ENCODE results near the gene MYO1C. TPM values are rescaled to one million over a fixed set of nuclear protein-coding genes. Genes with fewer than 3 reads are reported as not detected.

The MYO1C gene
- total RNA-seq, 1 donor: 267 TPM

DNA sequence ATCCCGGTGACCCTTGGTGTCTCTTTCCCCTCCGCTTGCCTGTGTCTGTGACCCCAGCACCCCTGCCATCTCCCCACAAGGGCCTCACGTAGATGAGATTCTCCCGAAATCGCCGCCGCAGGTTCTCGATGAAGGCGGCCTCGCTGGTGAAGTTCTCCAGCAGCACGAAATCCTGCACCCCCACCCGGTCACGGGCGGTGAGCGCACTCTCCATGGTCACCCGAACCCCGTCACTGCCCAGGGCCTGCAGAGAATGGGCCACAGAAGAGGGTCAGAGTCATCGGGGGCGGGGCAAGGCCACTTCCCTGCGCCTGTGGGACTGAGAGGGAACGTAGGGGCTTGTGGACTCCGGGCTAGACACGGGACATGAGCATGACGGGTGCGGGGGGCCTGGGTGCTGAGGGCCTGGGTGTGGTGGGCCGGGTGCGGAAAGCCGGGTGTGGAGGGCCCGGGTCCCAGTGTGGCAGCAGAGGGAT, 8.4 kb downstream of the MYO1C start:
- TF ChIP-seq, protein P1, sequence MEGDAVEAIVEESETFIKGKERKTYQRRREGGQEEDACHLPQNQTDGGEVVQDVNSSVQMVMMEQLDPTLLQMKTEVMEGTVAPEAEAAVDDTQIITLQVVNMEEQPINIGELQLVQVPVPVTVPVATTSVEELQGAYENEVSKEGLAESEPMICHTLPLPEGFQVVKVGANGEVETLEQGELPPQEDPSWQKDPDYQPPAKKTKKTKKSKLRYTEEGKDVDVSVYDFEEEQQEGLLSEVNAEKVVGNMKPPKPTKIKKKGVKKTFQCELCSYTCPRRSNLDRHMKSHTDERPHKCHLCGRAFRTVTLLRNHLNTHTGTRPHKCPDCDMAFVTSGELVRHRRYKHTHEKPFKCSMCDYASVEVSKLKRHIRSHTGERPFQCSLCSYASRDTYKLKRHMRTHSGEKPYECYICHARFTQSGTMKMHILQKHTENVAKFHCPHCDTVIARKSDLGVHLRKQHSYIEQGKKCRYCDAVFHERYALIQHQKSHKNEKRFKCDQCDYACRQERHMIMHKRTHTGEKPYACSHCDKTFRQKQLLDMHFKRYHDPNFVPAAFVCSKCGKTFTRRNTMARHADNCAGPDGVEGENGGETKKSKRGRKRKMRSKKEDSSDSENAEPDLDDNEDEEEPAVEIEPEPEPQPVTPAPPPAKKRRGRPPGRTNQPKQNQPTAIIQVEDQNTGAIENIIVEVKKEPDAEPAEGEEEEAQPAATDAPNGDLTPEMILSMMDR (IDR thresholded peaks at IDR 0.05; ENCODE audit: insufficient read depth, low read depth, low read length): no peak
- no peak for DNase-seq (ENCODE audit: low read depth)
- no peak overlapping the region for H3K4me3 ChIP-seq (ENCODE audit: low read depth, low read length)

DNA sequence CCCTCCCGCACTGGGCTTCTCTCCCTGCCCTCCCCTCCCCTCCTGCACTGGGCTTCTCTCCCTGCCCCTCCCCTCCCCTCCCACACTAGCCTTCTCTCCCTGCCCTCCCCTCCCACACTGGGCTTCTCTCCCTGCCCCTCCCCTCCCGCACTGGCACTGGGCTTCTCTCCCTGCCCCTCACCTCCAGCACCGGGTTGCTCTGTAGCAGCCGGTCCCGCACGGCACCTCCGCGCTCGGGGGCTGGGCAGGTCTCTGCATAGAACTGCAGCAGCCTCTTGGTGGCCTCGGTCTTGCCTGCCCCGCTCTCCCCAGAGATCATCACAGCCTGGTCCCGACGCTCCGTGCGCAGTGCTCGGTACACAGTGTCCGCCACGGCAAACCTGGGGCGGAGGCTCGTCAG, 9.8 kb downstream of the MYO1C start:
- H3K4me3 ChIP-seq (ENCODE audit: low read depth, low read length): no peak overlapping the region
- no peak for DNase-seq (ENCODE audit: low read depth)

DNA sequence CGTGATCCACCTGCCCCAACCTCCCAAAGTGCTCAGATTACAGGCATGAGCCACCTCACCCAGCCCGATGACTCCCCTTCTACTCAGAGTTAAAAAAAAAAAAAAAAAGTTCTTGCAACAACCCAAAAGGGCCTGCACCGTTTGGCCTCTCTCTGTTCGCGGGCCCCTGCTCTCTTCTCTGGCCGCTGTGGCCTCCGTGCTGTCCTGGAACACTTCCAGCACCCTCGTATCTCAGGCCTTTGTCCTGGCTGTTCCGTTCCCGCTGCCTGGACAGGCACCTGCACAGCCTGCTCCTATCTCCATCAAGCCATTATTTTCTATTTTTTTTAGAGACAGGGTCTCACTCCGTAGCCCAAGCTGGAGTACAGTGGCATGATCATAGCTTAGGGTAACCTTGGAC, 10.8 kb downstream of the MYO1C start:
- TF ChIP-seq, protein P1 (IDR thresholded peaks at IDR 0.05; ENCODE audit: insufficient read depth, low read depth, low read length): no peak
- H3K4me3 ChIP-seq (ENCODE audit: low read depth, low read length): no peak overlapping the region
- no peak for DNase-seq (ENCODE audit: low read depth)

More for the DNA sequence above, 9.8 kb downstream of the MYO1C start:
- TF ChIP-seq, protein P1 (IDR thresholded peaks at IDR 0.05; ENCODE audit: insufficient read depth, low read depth, low read length): no peak

DNA sequence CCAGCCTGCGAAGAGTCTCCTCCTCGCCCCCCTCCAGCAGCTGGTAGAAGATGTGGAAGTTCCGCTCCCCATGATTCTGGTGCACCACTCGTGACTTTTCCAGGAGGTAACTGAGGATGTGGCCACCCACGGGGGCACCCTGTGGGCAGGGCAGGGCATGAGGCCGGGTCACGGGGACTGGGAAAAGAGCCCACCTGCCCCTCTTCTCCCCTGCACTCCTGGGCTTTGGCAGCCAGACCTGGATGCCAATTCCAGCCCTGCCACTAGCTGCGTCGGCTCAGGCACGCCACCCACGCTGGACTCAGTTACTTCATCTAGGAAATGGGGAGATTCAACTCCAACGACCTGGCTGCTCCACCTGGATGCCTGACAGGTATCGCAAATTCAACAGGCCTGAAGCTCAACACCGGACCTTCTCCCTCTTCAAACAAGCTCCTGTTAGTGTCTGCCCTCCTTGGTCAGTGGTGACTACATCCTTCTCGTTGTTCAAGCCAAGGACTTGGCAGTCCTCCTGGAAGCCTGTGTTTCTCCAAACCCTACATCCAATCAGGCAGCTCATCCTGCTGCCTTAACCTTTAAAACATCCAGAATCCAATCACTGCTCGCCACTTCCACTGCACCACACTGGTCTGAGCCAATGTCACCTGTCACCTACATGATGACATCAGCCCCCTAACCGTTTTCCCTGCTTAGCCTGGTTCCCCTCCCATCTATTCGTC, 11.6 kb downstream of the MYO1C start:
- no peak for DNase-seq (ENCODE audit: low read depth)
- H3K4me3 ChIP-seq (ENCODE audit: low read depth, low read length): no peak overlapping the region
- TF ChIP-seq, protein P1 (IDR thresholded peaks at IDR 0.05; ENCODE audit: insufficient read depth, low read depth, low read length): no peak

DNA sequence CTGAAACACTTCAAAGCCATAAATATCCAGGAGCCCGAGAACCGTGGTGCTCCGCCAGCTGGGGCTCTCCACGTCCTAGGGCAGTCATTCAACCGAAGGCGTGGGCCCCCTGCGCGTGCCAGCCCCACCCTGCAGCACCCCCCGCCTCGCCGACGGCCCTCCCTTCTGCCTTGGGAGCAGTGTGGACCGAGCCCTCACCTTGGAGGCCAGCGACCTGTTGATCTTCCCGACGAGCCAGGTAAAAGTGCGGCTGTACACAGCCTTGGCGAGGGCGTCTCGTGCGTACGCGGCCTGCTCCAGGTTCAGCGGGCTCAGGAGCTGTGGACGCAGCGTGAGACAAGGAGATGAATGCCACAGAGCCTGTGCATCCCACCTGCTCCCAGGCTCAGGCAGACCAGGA, 14.1 kb downstream of the MYO1C start:
- no peak for DNase-seq (ENCODE audit: low read depth)
- H3K4me3 ChIP-seq (ENCODE audit: low read depth, low read length): no peak overlapping the region
- TF ChIP-seq, protein P1 (IDR thresholded peaks at IDR 0.05; ENCODE audit: insufficient read depth, low read depth, low read length): no peak

DNA sequence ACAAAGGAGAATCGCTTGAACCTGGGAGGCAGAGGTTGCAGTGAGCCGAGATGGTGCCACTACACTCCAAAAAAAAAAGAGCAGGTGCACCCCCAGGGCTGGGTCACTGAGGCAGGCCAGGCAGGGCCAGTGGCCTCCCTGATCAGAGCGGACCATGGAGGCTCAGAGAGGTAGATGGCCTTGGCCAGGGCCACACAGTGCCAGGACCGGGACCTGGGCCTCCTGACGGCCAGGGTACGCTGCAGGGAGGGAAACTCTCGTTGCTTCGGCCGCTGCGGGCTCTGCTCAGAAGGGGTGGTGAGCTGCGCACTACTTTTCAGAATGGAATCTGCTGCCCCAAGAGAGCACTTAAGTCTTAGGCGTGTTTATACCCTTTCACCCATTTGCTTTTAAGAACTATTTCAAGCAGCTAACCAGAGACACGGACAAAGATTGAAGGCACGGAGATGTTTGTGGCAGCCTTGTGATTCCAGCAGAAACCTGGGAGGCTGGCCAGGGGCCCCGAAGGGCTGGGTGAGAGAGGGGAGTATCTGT, 17.1 kb downstream of the MYO1C start:
- DNase-seq (ENCODE audit: low read depth): no peak
- TF ChIP-seq, protein P1 (IDR thresholded peaks at IDR 0.05; ENCODE audit: insufficient read depth, low read depth, low read length): no peak
- no peak overlapping the region for H3K4me3 ChIP-seq (ENCODE audit: low read depth, low read length)
